Measurements from ENCODE around the gene SLC6A9.

SLC6A9 gene

GRCh38 chr1:44053394-44053793 lies 22.1 kb upstream of the SLC6A9 start:
- no peak for DNase-seq (ENCODE audit: extremely low read depth, low read depth)
- H3K4me3 ChIP-seq (replicated peaks; ENCODE audit: low read depth, low read length), result no peak overlapping the region
- TF ChIP-seq, protein P1, sequence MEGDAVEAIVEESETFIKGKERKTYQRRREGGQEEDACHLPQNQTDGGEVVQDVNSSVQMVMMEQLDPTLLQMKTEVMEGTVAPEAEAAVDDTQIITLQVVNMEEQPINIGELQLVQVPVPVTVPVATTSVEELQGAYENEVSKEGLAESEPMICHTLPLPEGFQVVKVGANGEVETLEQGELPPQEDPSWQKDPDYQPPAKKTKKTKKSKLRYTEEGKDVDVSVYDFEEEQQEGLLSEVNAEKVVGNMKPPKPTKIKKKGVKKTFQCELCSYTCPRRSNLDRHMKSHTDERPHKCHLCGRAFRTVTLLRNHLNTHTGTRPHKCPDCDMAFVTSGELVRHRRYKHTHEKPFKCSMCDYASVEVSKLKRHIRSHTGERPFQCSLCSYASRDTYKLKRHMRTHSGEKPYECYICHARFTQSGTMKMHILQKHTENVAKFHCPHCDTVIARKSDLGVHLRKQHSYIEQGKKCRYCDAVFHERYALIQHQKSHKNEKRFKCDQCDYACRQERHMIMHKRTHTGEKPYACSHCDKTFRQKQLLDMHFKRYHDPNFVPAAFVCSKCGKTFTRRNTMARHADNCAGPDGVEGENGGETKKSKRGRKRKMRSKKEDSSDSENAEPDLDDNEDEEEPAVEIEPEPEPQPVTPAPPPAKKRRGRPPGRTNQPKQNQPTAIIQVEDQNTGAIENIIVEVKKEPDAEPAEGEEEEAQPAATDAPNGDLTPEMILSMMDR (IDR thresholded peaks at IDR 0.05; ENCODE audit: low read depth, low read length, missing control alignments), result no peak

GRCh38 chr1:44050261-44050660 lies 19.0 kb upstream of the SLC6A9 start:
- TF ChIP-seq, protein P1 (IDR thresholded peaks at IDR 0.05; ENCODE audit: low read depth, low read length, missing control alignments), result no peak
- DNase-seq (ENCODE audit: extremely low read depth, low read depth), result no peak
- no peak overlapping the region for H3K4me3 ChIP-seq (replicated peaks; ENCODE audit: low read depth, low read length)

DNA sequence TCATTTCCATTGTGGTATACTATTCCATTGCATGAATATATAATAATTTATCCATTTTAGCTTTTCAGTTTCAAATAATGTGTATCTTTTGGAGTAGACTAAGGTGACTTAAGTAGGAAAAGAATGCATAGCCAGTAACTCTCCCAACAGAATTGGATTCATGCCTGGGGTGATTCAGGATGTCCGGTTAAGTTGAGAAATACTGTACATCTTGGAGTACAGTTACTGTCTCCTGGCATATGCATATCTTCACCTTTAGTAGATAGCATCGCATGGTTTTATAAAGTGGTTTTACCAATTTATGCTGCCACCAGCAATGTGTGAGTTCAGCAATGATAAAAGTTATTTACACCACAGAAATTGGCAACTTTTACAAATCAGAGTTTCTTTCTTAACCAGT lies 18.6 kb upstream of the SLC6A9 start:
- TF ChIP-seq, protein P1 (IDR thresholded peaks at IDR 0.05; ENCODE audit: low read depth, low read length, missing control alignments), result no peak
- no peak overlapping the region for H3K4me3 ChIP-seq (replicated peaks; ENCODE audit: low read depth, low read length)
- no peak for DNase-seq (ENCODE audit: extremely low read depth, low read depth)

- DNase-seq (ENCODE audit: extremely low read depth, low read depth), result no peak
- TF ChIP-seq, protein P1 (IDR thresholded peaks at IDR 0.05; ENCODE audit: low read depth, low read length, missing control alignments), result no peak
- H3K4me3 ChIP-seq (replicated peaks; ENCODE audit: low read depth, low read length), result peak overlapping the region; percentile 15
Observed at GRCh38 chr1:44048532-44049215, 17.4 kb upstream of the SLC6A9 start.

DNA sequence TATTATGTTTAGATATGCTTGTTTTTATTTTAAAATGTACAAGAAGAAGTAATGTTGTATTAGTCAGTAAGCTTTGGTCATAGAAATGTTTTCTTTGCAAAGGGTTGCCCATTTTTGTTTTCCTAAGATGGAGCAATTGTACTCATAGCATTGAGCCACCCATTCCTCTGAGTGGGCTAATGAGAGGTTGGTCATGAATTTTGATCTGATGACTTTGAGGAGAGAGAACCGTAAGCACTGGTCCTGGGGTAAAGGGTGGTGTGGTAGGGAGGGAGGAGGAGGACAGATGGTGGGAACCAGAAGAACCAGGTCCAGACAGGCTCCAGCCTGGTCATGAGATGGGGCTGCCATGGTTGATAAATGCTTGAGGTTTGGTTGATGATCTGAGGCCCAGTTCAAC lies 15.9 kb upstream of the SLC6A9 start:
- no peak for DNase-seq (ENCODE audit: extremely low read depth, low read depth)
- no peak overlapping the region for H3K4me3 ChIP-seq (replicated peaks; ENCODE audit: low read depth, low read length)
- TF ChIP-seq, protein P1 (IDR thresholded peaks at IDR 0.05; ENCODE audit: low read depth, low read length, missing control alignments), result no peak

GRCh38 chr1:44045064-44045463 lies 13.8 kb upstream of the SLC6A9 start:
- no peak overlapping the region for H3K4me3 ChIP-seq (replicated peaks; ENCODE audit: low read depth, low read length)
- TF ChIP-seq, protein P1 (IDR thresholded peaks at IDR 0.05; ENCODE audit: low read depth, low read length, missing control alignments), result no peak
- DNase-seq (ENCODE audit: extremely low read depth, low read depth), result no peak

Data from HFF-Myc (cell line).